WERI-Rb-1 (cell line): Measurements from ENCODE around the gene ARMC2.
"Not testable (repeated sequence)": the region's sequence is repeated elsewhere in the genome, so short reads cannot be mapped to it uniquely, and the experiment has no call there.

Experiments used
- DNase-seq: peaks from one replicate; pipeline ENCODE4 v3.0.0-alpha.2; 2020
- H3K27ac ChIP-seq: fragments of 250-450 bp; sonication (Bioruptor Pico); 2 replicates; pipeline ENCODE4 v1.5.1; 2020; ENCODE audit warnings: mild to moderate bottlenecking, moderate library complexity
- H3K27me3 ChIP-seq: fragments of 250-450 bp; sonication (Bioruptor Pico); 2 replicates; pipeline ENCODE4 v1.5.1; 2021; ENCODE audit warnings: mild to moderate bottlenecking, low read depth, moderate library complexity; ENCODE audit not compliant: insufficient read depth, severe bottlenecking
- H3K36me3 ChIP-seq: fragments of 250-450 bp; sonication (Bioruptor Pico); 2 replicates; pipeline ENCODE4 v1.5.1; 2020; ENCODE audit warnings: mild to moderate bottlenecking, moderate library complexity
- H3K4me3 ChIP-seq: 2 replicates; pipeline ENCODE4 v1.5.1; 2011; ENCODE audit warnings: low read depth, mild to moderate bottlenecking, control low read depth, low read length
- H3K9me3 ChIP-seq: fragments of 250-450 bp; sonication (Bioruptor Pico); 2 replicates; pipeline ENCODE4 v1.5.1; 2021; ENCODE audit warnings: mild to moderate bottlenecking, moderate library complexity; ENCODE audit not compliant: severe bottlenecking
- CTCF ChIP-seq: IDR thresholded peaks from 2 replicates; pipeline ENCODE4 v1.5.1; 2011; ENCODE audit warnings: low read depth, mild to moderate bottlenecking, control low read depth, inconsistent platforms, low read length

The ARMC2 gene

GRCh38 chr6:108916026-108916686 lies 67.9 kb downstream of the ARMC2 start:
- Histone ChIP-seq H3K9me3 (no peaks in the 10 kb centered on the region), H3K27me3 (no peaks in the 10 kb centered on the region), H3K4me3 (no peak overlapping the region), H3K36me3 (no peaks in the 10 kb centered on the region), H3K27ac (no peak overlapping the region)
- no peak for DNase-seq
- no peak for TF ChIP-seq CTCF

- Histone ChIP-seq H3K9me3 (no peaks in the 10 kb centered on the region), H3K4me3 (no peak overlapping the region), H3K27me3 (no peaks in the 10 kb centered on the region), H3K27ac (no peak overlapping the region), H3K36me3 (no peaks in the 10 kb centered on the region)
- no peak for TF ChIP-seq CTCF
- no peak for DNase-seq
These were observed 72.5 kb downstream of the ARMC2 start for GRCh38 chr6:108920751-108921150.

GRCh38 chr6:108921547-108922361 lies 73.5 kb downstream of the ARMC2 start:
- no peak for DNase-seq
- no peak overlapping the region for H3K27ac ChIP-seq
- H3K4me3 ChIP-seq: no peak overlapping the region
- H3K9me3 ChIP-seq: no peaks in the 10 kb centered on the region
- no peak for TF ChIP-seq CTCF
- H3K27me3 ChIP-seq: no peaks in the 10 kb centered on the region
- no peaks in the 10 kb centered on the region for H3K36me3 ChIP-seq

GRCh38 chr6:108922499-108922898 lies 74.3 kb downstream of the ARMC2 start:
- Histone ChIP-seq H3K27ac (no peak overlapping the region), H3K4me3 (no peak overlapping the region), H3K27me3 (no peaks in the 10 kb centered on the region), H3K36me3 (no peaks in the 10 kb centered on the region), H3K9me3 (no peaks in the 10 kb centered on the region)
- TF ChIP-seq CTCF: no peak
- no peak for DNase-seq

GRCh38 chr6:108927927-108928326 lies 79.7 kb downstream of the ARMC2 start:
- no peak for TF ChIP-seq CTCF
- Histone ChIP-seq H3K27me3 (no peaks in the 10 kb centered on the region), H3K9me3 (no peaks in the 10 kb centered on the region), H3K4me3 (no peak overlapping the region), H3K27ac (no peak overlapping the region), H3K36me3 (no peaks in the 10 kb centered on the region)
- no peak for DNase-seq

GRCh38 chr6:108928650-108929049 lies 80.4 kb downstream of the ARMC2 start:
- Histone ChIP-seq H3K36me3 (no peaks in the 10 kb centered on the region), H3K9me3 (no peaks in the 10 kb centered on the region), H3K4me3 (no peak overlapping the region), H3K27me3 (no peaks in the 10 kb centered on the region), H3K27ac (no peak overlapping the region)
- no peak for DNase-seq
- TF ChIP-seq CTCF: no peak

- not testable (repeated sequence) for DNase-seq, H3K27me3 ChIP-seq, H3K4me3 ChIP-seq, H3K27ac ChIP-seq, H3K9me3 ChIP-seq, H3K36me3 ChIP-seq
These were observed 82.9 kb downstream of the ARMC2 start for GRCh38 chr6:108931090-108931489.
